ENCODE measurements around the gene LSMEM2.
"Not testable (repeated sequence)": the region's sequence is repeated elsewhere in the genome, so short reads cannot be mapped to it uniquely, and the experiment has no call there.

LSMEM2 gene

DNA sequence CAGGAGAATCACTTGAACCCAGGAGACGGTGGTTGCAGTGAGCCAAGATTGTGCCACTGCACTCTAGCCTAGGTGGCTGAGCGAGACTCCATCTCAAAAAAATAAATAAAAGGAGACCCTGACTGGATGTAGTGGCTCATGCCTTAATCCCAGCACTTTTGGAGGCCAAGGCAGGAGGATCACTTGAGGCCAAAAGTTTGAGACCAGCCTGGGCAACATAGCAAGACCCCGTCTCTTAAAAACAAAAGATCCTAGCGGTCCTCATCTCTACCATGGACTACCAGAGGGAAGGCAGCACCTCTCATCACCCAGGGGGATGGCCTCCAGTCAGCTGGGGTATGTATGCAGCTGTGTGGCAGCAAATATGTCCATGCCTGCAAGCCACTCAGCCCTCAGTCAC lies 16.7 kb upstream of the LSMEM2 start:
- H3K27me3 Mint-ChIP-seq; H3K4me1 Mint-ChIP-seq; H3K27ac Mint-ChIP-seq (ENCODE audit: low read depth); DNase-seq (ENCODE audit: low spot score in 2 of 2); H3K4me3 Mint-ChIP-seq; H3K9me3 Mint-ChIP-seq; ATAC-seq (replicated peaks; ENCODE audit: extremely low read depth, poor library complexity, severe bottlenecking): not testable (repeated sequence)
- H3K36me3 Mint-ChIP-seq (ENCODE audit: insufficient read depth), result peaks cover 30% of the 10 kb centered on the region

DNA sequence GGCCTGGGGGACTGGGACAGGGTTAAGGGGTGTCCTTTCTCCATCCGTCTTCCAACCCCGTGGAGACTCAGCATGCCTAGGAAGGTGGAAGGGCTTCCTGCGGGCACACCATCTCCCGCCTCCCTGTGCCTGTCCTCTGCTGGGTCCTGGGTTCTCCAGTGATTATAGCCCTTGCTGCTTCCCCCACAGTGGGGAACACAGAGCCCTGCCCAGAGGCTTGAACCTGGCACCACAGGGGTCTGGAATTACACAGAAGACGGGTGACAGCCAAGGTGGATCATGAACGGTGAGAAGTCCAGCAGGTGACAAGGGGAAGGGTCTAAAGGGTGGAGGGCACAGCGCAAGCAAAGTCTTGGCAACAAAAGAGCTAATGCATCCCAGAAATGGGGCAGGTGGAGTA lies 16.1 kb upstream of the LSMEM2 start:
- Mint-ChIP-seq H3K27me3 (no peaks in the 10 kb centered on the region), H3K27ac (ENCODE audit: low read depth) (no peak overlapping the region), H3K9me3 (no peaks in the 10 kb centered on the region), H3K4me3 (no peak overlapping the region), H3K36me3 (ENCODE audit: insufficient read depth) (peaks cover 24% of the 10 kb centered on the region), H3K4me1 (peaks cover 6% of the 10 kb centered on the region)
- no peak for DNase-seq (ENCODE audit: low spot score in 2 of 2)
- no peak for ATAC-seq (replicated peaks; ENCODE audit: extremely low read depth, poor library complexity, severe bottlenecking)

DNA sequence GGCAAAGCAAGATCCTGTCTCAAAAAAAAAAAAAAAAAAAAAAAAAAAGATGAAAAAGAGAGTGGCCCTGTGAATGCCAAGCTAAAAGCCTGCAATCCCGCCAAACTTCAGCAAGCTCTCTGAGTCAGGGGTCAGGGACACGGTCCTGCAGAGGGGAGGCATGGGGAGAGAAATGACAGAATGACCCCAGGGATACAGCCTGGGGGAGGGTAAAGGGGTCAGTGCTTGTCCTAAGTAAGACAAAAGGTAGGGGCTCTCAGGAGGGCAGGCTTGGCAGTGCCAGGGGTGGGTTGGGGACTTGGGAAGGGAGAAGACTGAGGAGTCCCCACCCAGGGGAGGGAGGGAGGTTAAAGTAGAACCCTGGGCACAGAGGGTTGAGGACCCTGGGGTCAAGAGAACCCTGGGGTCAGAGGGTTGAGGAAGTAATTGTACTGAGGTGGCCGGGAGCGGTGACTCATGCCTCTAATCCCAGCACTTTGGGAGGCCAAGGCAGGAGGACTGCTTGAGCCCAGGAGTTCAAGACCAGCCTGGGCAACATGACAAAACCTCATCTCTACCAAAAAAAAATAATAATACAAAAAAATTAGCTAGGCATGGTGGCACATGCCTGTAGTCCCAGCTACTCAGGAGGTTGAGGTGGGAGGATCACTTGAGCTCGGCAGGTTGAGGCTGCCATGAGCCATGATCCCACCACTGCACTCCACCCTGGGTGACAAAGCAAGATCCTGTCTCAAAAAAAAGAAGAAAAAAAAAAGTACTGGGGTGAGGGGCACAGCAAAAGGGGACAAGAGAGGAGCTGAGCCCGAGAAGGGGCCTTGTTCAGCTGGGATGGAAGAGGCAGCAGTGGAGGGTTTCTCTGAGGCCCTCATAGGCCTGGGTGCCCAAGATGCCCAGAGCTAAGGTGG lies 15.2 kb upstream of the LSMEM2 start:
- Mint-ChIP-seq H3K27me3 (no peaks in the 10 kb centered on the region), H3K4me1 (peaks cover 6% of the 10 kb centered on the region), H3K27ac (ENCODE audit: low read depth) (no peak overlapping the region), H3K4me3 (no peak overlapping the region), H3K9me3 (no peaks in the 10 kb centered on the region), H3K36me3 (ENCODE audit: insufficient read depth) (peaks cover 16% of the 10 kb centered on the region)
- ATAC-seq (replicated peaks; ENCODE audit: extremely low read depth, poor library complexity, severe bottlenecking) (no peak), DNase-seq (ENCODE audit: low spot score in 2 of 2) (no peak)

DNA sequence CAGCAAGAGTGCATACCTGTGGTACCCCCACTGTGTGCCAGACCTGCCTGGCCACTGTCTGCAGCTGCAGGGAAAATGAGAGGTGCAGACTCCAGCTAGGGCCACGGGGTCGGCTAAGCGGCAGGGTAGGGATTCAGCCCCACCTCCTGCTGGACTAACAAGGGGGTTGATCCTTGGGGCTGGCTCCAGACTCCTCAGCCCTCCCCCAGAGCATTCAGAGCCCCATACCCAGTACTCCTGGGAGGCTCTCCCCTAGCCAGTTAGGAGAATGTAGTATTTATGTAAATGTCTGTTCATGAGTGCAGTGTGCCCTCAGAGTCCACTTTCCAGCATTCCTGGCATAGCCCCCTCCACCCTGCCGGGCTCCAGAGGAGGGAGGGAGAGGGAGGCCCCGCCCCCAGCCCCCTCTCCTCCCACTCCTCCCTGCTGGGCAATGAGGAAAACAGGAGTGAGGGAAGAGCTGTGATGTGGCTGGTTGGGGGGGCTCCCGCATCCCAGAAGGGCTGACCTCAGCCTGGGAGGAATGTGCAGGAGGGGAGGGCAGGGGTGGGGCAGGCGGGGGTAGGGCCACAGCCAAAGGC lies 14.4 kb upstream of the LSMEM2 start:
- Mint-ChIP-seq H3K4me1 (peaks cover 6% of the 10 kb centered on the region), H3K27ac (ENCODE audit: low read depth) (no peak overlapping the region), H3K9me3 (no peaks in the 10 kb centered on the region), H3K27me3 (no peaks in the 10 kb centered on the region), H3K4me3 (no peak overlapping the region), H3K36me3 (ENCODE audit: insufficient read depth) (peaks cover 10% of the 10 kb centered on the region)
- ATAC-seq (replicated peaks; ENCODE audit: extremely low read depth, poor library complexity, severe bottlenecking), result no peak
- no peak for DNase-seq (ENCODE audit: low spot score in 2 of 2)

DNA sequence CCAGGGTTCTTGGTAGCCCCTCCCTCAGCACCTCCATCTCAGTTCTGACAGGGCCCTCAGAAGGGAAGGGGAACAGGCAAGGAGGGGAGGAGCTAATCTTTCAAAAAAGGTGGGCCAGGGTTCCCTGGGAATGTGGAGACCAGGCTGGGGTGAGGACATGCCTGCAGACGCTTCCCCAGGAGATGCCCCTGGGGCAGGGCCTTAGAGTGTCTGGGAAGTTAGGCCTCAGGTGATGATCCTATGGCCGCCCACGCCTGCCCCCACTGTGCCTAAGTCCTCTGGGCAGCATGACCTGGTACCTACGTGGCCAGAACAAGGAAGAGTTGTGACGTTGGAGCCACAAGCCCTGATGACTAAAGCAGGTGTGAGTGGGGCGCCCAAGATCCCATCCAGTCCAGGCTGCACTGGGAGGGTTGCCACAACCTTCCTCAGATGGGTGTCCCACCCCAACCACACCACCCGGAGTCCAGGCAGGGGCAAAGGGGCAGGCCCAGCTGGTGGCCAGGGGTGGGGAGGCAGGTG lies 13.9 kb upstream of the LSMEM2 start:
- Mint-ChIP-seq H3K36me3 (ENCODE audit: insufficient read depth) (peaks cover 5% of the 10 kb centered on the region), H3K4me1 (peaks cover under 1% of the 10 kb centered on the region), H3K9me3 (no peaks in the 10 kb centered on the region), H3K27me3 (no peaks in the 10 kb centered on the region), H3K4me3 (no peak overlapping the region), H3K27ac (ENCODE audit: low read depth) (no peak overlapping the region)
- DNase-seq (ENCODE audit: low spot score in 2 of 2) (no peak), ATAC-seq (replicated peaks; ENCODE audit: extremely low read depth, poor library complexity, severe bottlenecking) (no peak)

DNA sequence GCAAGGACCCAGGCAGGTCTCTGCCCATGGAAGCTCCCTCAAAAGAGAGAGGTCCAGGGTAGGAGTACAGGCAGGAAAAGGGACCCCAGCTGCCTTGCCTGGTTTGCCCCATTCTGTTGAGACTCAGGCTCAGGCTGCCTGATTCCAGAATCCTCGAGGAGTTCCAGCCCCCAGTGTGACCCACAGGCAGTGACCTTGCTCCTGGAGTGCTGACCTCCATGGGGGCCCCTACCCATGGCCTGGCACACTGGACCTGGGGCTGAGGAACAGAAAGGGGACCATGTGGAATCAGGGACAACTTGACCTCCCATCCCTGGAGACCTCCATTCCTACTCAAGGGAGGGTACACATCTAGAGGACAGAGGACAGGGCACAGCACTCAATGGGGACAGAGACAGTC lies 13.3 kb upstream of the LSMEM2 start:
- H3K27me3 Mint-ChIP-seq, result no peaks in the 10 kb centered on the region
- no peak overlapping the region for H3K27ac Mint-ChIP-seq (ENCODE audit: low read depth)
- no peak overlapping the region for H3K4me3 Mint-ChIP-seq
- no peak for ATAC-seq (replicated peaks; ENCODE audit: extremely low read depth, poor library complexity, severe bottlenecking)
- H3K9me3 Mint-ChIP-seq, result no peaks in the 10 kb centered on the region
- peaks cover 2% of the 10 kb centered on the region for H3K36me3 Mint-ChIP-seq (ENCODE audit: insufficient read depth)
- no peaks in the 10 kb centered on the region for H3K4me1 Mint-ChIP-seq
- DNase-seq (ENCODE audit: low spot score in 2 of 2), result no peak

DNA sequence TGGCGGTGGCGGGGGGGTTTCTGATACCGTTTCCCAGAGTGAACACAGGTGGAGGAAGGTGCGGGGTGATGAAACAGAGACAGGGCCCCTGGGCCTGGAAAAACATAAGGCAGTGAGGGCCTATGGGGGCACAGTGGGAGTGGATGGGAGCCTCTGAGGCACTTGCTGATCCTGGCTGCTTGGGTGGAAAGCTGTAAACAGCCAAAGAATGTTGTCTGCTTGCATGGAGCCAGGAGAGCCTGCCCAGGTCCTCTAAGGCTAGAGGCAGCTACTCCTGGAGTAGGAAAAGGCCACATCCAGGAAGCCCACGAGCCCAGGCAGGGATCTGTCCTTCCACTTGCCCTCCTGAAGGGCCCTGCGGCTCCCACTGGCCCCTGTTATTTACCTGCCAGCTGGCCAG lies 12.9 kb upstream of the LSMEM2 start:
- Mint-ChIP-seq H3K4me1 (no peaks in the 10 kb centered on the region), H3K27ac (ENCODE audit: low read depth) (no peak overlapping the region), H3K27me3 (no peaks in the 10 kb centered on the region), H3K9me3 (no peaks in the 10 kb centered on the region), H3K4me3 (no peak overlapping the region), H3K36me3 (ENCODE audit: insufficient read depth) (peaks cover 2% of the 10 kb centered on the region)
- DNase-seq (ENCODE audit: low spot score in 2 of 2), result no peak
- no peak for ATAC-seq (replicated peaks; ENCODE audit: extremely low read depth, poor library complexity, severe bottlenecking)

DNA sequence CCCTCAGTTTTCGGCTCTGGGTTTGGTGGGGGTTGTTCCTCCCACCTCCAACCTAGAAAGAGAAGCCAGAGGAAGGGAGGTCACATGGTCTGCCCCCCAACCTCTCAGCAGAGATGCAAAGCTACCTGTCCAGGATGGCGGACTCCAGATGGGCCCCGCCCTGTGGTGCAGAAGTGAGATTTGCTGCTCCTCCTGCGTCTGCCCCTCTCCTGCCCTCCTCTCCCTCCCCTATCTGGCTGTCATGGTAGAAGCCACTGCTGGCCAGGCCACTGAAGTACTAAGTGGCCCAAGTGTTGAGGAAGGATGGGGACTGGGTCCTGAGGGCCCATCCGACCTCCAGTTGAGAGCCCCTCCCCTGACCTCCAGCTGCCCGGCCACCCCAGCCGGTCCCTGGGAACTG lies 12.1 kb upstream of the LSMEM2 start:
- Mint-ChIP-seq H3K4me1 (no peaks in the 10 kb centered on the region), H3K27me3 (no peaks in the 10 kb centered on the region), H3K9me3 (no peaks in the 10 kb centered on the region), H3K36me3 (ENCODE audit: insufficient read depth) (peaks cover 4% of the 10 kb centered on the region), H3K4me3 (no peak overlapping the region), H3K27ac (ENCODE audit: low read depth) (no peak overlapping the region)
- no peak for ATAC-seq (replicated peaks; ENCODE audit: extremely low read depth, poor library complexity, severe bottlenecking)
- no peak for DNase-seq (ENCODE audit: low spot score in 2 of 2)

DNA sequence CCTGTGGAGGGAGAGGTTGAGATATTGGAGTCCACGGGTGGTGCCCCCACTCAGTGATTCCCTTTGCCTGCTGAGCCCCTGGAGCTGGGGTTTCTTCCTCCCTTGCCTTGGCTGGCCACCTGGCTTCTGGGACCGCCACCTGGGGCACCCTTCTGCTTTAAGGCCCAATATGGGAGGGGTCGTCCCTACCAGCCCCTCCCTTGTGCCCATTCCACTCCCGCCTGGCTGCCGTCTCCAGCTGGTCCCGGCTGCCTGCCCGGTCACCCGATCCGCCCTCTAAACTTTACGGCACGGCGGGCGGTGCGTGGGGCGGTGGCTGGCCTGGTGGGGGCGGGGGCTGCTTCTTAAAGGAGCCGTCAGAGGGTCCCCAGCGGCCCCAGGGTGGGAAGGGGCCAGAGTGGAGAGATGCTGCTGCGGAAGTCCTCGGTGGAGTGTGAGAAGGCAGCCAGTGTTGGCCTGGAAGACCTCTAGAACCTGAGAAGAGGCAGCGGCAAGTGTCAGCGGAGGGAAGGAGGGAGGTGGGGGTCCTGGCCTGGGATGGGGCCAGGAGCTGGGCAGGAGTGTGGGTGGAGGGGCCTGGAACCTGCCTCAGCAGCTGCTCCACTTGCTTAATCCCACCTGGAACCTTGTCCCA lies 11.5 kb upstream of the LSMEM2 start:
- Mint-ChIP-seq H3K9me3 (no peaks in the 10 kb centered on the region), H3K27ac (ENCODE audit: low read depth) (no peak overlapping the region), H3K27me3 (no peaks in the 10 kb centered on the region), H3K36me3 (ENCODE audit: insufficient read depth) (peaks cover 5% of the 10 kb centered on the region), H3K4me1 (no peaks in the 10 kb centered on the region), H3K4me3 (no peak overlapping the region)
- DNase-seq (ENCODE audit: low spot score in 2 of 2), result no peak
- ATAC-seq (replicated peaks; ENCODE audit: extremely low read depth, poor library complexity, severe bottlenecking), result no peak

DNA sequence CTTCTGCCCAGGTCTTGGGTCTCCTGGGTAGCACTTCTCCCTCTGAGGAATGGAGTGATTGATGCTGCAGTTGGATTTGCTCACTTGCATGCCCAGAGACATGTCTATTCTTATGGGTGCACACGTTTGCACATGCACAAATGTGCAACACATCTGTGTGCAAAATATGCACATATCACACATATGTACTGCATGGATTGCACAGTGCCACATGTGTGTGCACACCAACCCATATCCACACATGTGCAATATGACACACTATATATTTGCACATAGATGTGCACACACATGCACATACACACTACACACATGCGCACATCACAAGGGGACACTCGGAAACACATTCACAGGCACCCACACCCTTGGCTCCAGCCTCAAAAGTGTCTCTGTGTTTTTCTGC lies 10.6 kb upstream of the LSMEM2 start:
- no peak for ATAC-seq (replicated peaks; ENCODE audit: extremely low read depth, poor library complexity, severe bottlenecking)
- Mint-ChIP-seq H3K27me3 (peaks cover 7% of the 10 kb centered on the region), H3K27ac (ENCODE audit: low read depth) (no peak overlapping the region), H3K9me3 (no peaks in the 10 kb centered on the region), H3K4me1 (peaks cover 6% of the 10 kb centered on the region), H3K36me3 (ENCODE audit: insufficient read depth) (peaks cover 9% of the 10 kb centered on the region), H3K4me3 (no peak overlapping the region)
- no peak for DNase-seq (ENCODE audit: low spot score in 2 of 2)

DNA sequence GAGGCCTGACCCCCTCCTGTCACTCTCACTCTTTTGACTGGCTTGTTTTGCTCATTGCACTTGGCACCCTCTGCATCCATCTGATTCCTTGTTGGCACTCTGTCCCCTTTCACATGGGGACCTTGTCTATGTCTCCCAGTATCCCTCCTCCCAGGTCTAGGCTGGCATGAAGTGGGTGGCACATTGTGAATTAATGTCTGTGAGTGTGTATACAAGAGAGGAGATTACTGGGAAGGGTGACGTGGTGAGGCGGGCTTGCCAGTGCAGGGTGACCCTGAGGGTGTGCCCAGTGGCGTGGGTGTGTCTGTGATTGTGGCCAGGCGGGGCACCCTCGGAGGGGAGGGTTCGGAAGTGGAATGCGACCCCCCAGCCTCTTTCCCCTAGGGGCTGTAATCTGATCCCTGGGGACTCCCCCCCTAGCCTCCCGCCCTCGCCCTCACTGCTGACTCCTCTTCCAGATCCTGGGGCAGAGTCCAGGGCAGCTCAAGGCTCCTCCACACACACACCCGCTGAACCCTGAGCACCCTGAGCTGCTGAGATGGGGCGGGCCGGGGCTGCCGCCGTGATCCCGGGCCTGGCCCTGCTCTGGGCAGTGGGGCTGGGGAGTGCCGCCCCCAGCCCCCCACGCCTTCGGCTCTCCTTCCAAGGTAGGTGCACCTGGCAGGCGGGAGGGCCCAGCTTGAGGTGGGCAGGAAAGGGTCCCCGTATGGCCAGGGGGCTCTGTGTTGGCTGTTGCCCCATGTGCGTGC lies 10.0 kb upstream of the LSMEM2 start, which contains the start of gene SEMA3B:
Gene SEMA3B (plus strand): TSS at position 445 of the 749 bp plus-strand sequence. CDS start 94 bp downstream, at position 539.
- Mint-ChIP-seq H3K27me3 (peaks cover 10% of the 10 kb centered on the region), H3K4me1 (peaks cover 6% of the 10 kb centered on the region), H3K4me3 (no peak within 1 kb of the TSS), H3K27ac (ENCODE audit: low read depth) (no peak within 1 kb of the TSS), H3K36me3 (ENCODE audit: insufficient read depth) (peaks cover 9% of the 10 kb centered on the region), H3K9me3 (no peaks in the 10 kb centered on the region)
- DNase-seq (ENCODE audit: low spot score in 2 of 2), result no peak
- ATAC-seq (replicated peaks; ENCODE audit: extremely low read depth, poor library complexity, severe bottlenecking), result no peak

DNA sequence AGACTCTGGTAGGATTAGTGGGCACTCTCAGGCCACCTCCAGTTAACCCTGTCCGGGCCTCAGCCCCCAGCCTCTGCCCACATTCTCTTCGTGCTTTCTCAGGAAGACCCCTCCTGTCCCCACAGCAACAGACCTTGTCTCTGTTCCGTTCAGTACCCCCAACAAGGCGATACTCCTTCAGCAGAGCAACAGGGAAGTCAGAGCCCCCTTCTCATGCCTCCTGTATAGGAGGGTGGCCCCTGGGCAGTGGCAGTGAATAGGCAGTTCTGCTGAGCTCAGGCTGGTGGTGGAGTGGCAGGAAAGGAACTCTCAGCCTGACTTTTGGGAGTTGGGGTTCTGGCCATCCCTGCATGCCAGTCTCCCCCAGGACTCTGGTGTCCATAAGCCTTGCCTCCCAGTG lies 9.4 kb upstream of the LSMEM2 start:
- DNase-seq (ENCODE audit: low spot score in 2 of 2), result no peak
- Mint-ChIP-seq H3K9me3 (no peaks in the 10 kb centered on the region), H3K4me3 (no peak overlapping the region), H3K36me3 (ENCODE audit: insufficient read depth) (peaks cover 13% of the 10 kb centered on the region), H3K27me3 (peaks cover 16% of the 10 kb centered on the region), H3K27ac (ENCODE audit: low read depth) (no peak overlapping the region), H3K4me1 (peaks cover 12% of the 10 kb centered on the region)
- ATAC-seq (replicated peaks; ENCODE audit: extremely low read depth, poor library complexity, severe bottlenecking), result no peak
